IMR-90 (cell line): ENCODE measurements around the gene DEAF1. TPM values are rescaled to one million over a fixed set of nuclear protein-coding genes. Genes with fewer than 3 reads are reported as not detected.

Experiments
- ATAC-seq: fragments of 200-7000 bp; cut with Tn5 transposase; 2 replicates; pipeline ENCODE4 v1.9.1; 2020; ENCODE audit warnings: low read depth, mild to moderate bottlenecking, moderate library complexity
- BruUV-seq: library from RNA; stranded (reverse); fragments of 400-500 nt; replicated peaks from 2 replicates; lab custom pipeline; 2021; lab: Mats Ljungman, UMichigan
- CTCF ChIA-PET: fragments of 300-600 bp; formaldehyde crosslinking; extraction: SDS; loops from one replicate; lab custom pipeline; 2021; ENCODE audit warnings: antibody characterized with exemption; lab: Yijun Ruan, JAX
- POLR2A ChIA-PET: fragments of 300-600 bp; sonication (Branson Sonifier 250); formaldehyde crosslinking; loops from one replicate; lab custom pipeline; 2022; ENCODE audit warnings: antibody characterized with exemption; ENCODE audit not compliant: unreplicated experiment; lab: Charles Lee
- DNase-seq: peaks from one replicate; pipeline ENCODE4 v3.0.0; 2013
- H2AFZ ChIP-seq: replicated peaks from 2 replicates; pipeline ENCODE3; 2013; ENCODE audit warnings: low read length, mild to moderate bottlenecking; ENCODE audit not compliant: poor library complexity
- H2AK5ac ChIP-seq: 2 replicates; pipeline ENCODE4 v1.6.1; 2013; ENCODE audit warnings: low read depth, low read length, inconsistent platforms
- H2AK9ac ChIP-seq: replicated peaks from 2 replicates; pipeline ENCODE3; 2013; ENCODE audit warnings: mild to moderate bottlenecking, low read depth, low read length, moderate library complexity; ENCODE audit not compliant: poor library complexity
- H2BK120ac ChIP-seq: 2 replicates; pipeline ENCODE4 v1.6.1; 2013; ENCODE audit warnings: low read depth, low read length, inconsistent platforms
- H2BK15ac ChIP-seq: 3 replicates; pipeline ENCODE4 v1.6.1; 2013; ENCODE audit warnings: low read depth, low read length, inconsistent platforms
- H2BK20ac ChIP-seq: 2 replicates; pipeline ENCODE4 v1.6.1; 2013; ENCODE audit warnings: low read depth, mild to moderate bottlenecking, inconsistent platforms, low read length, moderate library complexity
- H2BK5ac ChIP-seq: 2 replicates; pipeline ENCODE4 v1.6.1; 2013; ENCODE audit warnings: mild to moderate bottlenecking, low read depth, low read length, inconsistent platforms; ENCODE audit not compliant: poor library complexity, severe bottlenecking
- H3K14ac ChIP-seq: replicated peaks from 2 replicates; pipeline ENCODE4 v1.6.1; 2013; ENCODE audit warnings: low read depth, low read length, inconsistent platforms
- H3K18ac ChIP-seq: 2 replicates; pipeline ENCODE4 v1.6.1; 2013; ENCODE audit warnings: low read depth, low read length, control low read depth
- H3K23ac ChIP-seq: 2 replicates; pipeline ENCODE4 v1.6.1; 2013; ENCODE audit warnings: low read depth, low read length, inconsistent platforms
- H3K27ac ChIP-seq: 2 replicates; pipeline ENCODE4 v1.5.1; 2013; ENCODE audit warnings: mild to moderate bottlenecking, control low read depth, low read length; ENCODE audit not compliant: insufficient read depth
- H3K27me3 ChIP-seq: 2 replicates; pipeline ENCODE4 v1.6.1; 2013; ENCODE audit warnings: low read length; ENCODE audit not compliant: control insufficient read depth, insufficient read depth
- H3K36me3 ChIP-seq: 2 replicates; pipeline ENCODE4 v1.6.1; 2013; ENCODE audit warnings: low read length, mixed read lengths; ENCODE audit not compliant: control insufficient read depth, insufficient read depth
- H3K4ac ChIP-seq: 2 replicates; pipeline ENCODE4 v1.6.1; 2013; ENCODE audit warnings: low read depth, low read length, inconsistent platforms
- H3K4me1 ChIP-seq: 2 replicates; pipeline ENCODE4 v1.6.1; 2013; ENCODE audit warnings: low read length, mixed read lengths; ENCODE audit not compliant: control insufficient read depth, insufficient read depth
- H3K4me2 ChIP-seq: 2 replicates; pipeline ENCODE4 v1.6.1; 2013; ENCODE audit warnings: low read depth, mild to moderate bottlenecking, control low read depth, low read length, moderate library complexity
- H3K4me3 ChIP-seq: 2 replicates; pipeline ENCODE4 v1.5.1; 2013; ENCODE audit warnings: low read depth, mild to moderate bottlenecking, control low read depth, low read length, moderate library complexity; ENCODE audit not compliant: insufficient read depth
- H3K56ac ChIP-seq: 2 replicates; pipeline ENCODE4 v1.6.1; 2013; ENCODE audit warnings: low read length, inconsistent platforms; ENCODE audit not compliant: insufficient read depth; ENCODE audit errors: extremely low read depth
- H3K79me1 ChIP-seq, 2 experiments: 2 replicates each; pipeline ENCODE4 v1.6.1; 2013; ENCODE audit warnings: low read length in 2 of 2, inconsistent platforms in 1 of 2, low read depth in 1 of 2
- H3K9ac ChIP-seq: 2 replicates; pipeline ENCODE4 v1.6.1; 2013; ENCODE audit warnings: low read depth, low read length, control low read depth
- H3K9me1 ChIP-seq: 2 replicates; pipeline ENCODE4 v1.6.1; 2013; ENCODE audit warnings: low read length, inconsistent platforms; ENCODE audit not compliant: insufficient read depth
- H3K9me3 ChIP-seq: 2 replicates; pipeline ENCODE4 v1.6.1; 2013; ENCODE audit warnings: low read length; ENCODE audit not compliant: control insufficient read depth, insufficient read depth
- H4K20me1 ChIP-seq: 2 replicates; pipeline ENCODE4 v1.6.1; 2013; ENCODE audit warnings: low read length, inconsistent platforms; ENCODE audit not compliant: insufficient read depth
- H4K5ac ChIP-seq: 2 replicates; pipeline ENCODE4 v1.6.1; 2013; ENCODE audit warnings: mild to moderate bottlenecking, low read depth, low read length, control low read depth
- H4K8ac ChIP-seq, 2 experiments: 2 replicates each; pipeline ENCODE4 v1.6.1; 2013; ENCODE audit warnings: low read depth in 2 of 2, low read length in 2 of 2, control low read depth in 1 of 2, inconsistent platforms in 1 of 2
- H4K91ac ChIP-seq: 2 replicates; pipeline ENCODE4 v1.6.1; 2013; ENCODE audit warnings: low read depth, low read length, inconsistent platforms; ENCODE audit not compliant: insufficient read depth
- BHLHE40 ChIP-seq: fragments of 150-350 bp; IDR thresholded peaks from 2 replicates; pipeline ENCODE4 v1.6.1; 2016; ENCODE audit warnings: mild to moderate bottlenecking, low read depth, low read length
- CEBPB ChIP-seq: IDR thresholded peaks from 2 replicates; pipeline ENCODE4 v1.6.1; 2012; ENCODE audit warnings: low read depth, low read length, improper control_type of control experiment
- CHD1 ChIP-seq: IDR thresholded peaks from 2 replicates; pipeline ENCODE4 v1.6.1; 2012; ENCODE audit warnings: low read depth, low read length, improper control_type of control experiment
- FOS ChIP-seq: fragments of 150-350 bp; IDR thresholded peaks from 2 replicates; pipeline ENCODE4 v1.6.1; 2016; ENCODE audit warnings: low read depth, low read length
- MAFK ChIP-seq: IDR thresholded peaks from 2 replicates; pipeline ENCODE4 v1.6.1; 2012; ENCODE audit warnings: low read depth, low read length, improper control_type of control experiment
- MAZ ChIP-seq: IDR thresholded peaks from 2 replicates; pipeline ENCODE4 v1.6.1; 2012; ENCODE audit warnings: low read depth, mild to moderate bottlenecking, low read length, improper control_type of control experiment, moderate library complexity, borderline replicate concordance
- MXI1 ChIP-seq: IDR thresholded peaks from 2 replicates; pipeline ENCODE4 v1.6.1; 2012; ENCODE audit warnings: low read depth, mild to moderate bottlenecking, low read length, moderate library complexity, borderline replicate concordance
- NFE2L2 ChIP-seq: fragments of 150-350 bp; IDR thresholded peaks from 2 replicates; pipeline ENCODE4 v1.6.1; 2016; ENCODE audit warnings: low read depth, mild to moderate bottlenecking, low read length
- POLR2A ChIP-seq: IDR thresholded peaks from 2 replicates; pipeline ENCODE4 v1.6.1; 2012; ENCODE audit warnings: mild to moderate bottlenecking, low read depth, low read length
- RAD21 ChIP-seq: IDR thresholded peaks from 2 replicates; pipeline ENCODE4 v1.6.1; 2012; ENCODE audit warnings: low read length, improper control_type of control experiment
- RCOR1 ChIP-seq: IDR thresholded peaks from 2 replicates; pipeline ENCODE4 v1.6.1; 2012; ENCODE audit warnings: mild to moderate bottlenecking, low read length, improper control_type of control experiment; ENCODE audit not compliant: insufficient replicate concordance
- RFX5 ChIP-seq: IDR thresholded peaks from 2 replicates; pipeline ENCODE4 v1.8.0; 2012; ENCODE audit warnings: low read depth, mild to moderate bottlenecking, low read length, moderate library complexity
- SMC3 ChIP-seq: fragments of 150-350 bp; IDR thresholded peaks from 2 replicates; pipeline ENCODE4 v1.6.1; 2016; ENCODE audit warnings: low read depth, mild to moderate bottlenecking, antibody characterized with exemption, low read length, moderate library complexity
- WGBS, 2 experiments: methylation state at CpG; one replicate each; pipeline versions ENCODE4 v1.1.5 to v1.1.7; 2013; ENCODE audit warnings: missing lambda C conversion rate in 2 of 2; ENCODE audit not compliant: insufficient read length in 1 of 2; ENCODE audit errors: extremely low coverage in 2 of 2; 5-methylcytosine and 5-hydroxymethylcytosine counted together
- dilution Hi-C: fragments of 300-500 bp; cut with HindIII; formaldehyde crosslinking; loops from one replicate; pipeline ENCODE4 v1.14.3; 2018; ENCODE audit warnings: low sequenced_read_pairs; ENCODE audit not compliant: unreplicated experiment
- in situ Hi-C: fragments of 300-500 bp; cut with MboI; formaldehyde crosslinking; loops from 3 replicates; pipeline ENCODE4 v1.14.3; 2019; ENCODE audit warnings: low sequenced_read_pairs, inconsistent platforms, mixed read lengths
- intact Hi-C: fragments of 100-400 bp; cut with micrococcal nuclease; formaldehyde crosslinking; loops from 2 replicates; pipeline ENCODE4 v1.10.0; 2022
- polyA plus RNA-seq, 3 experiments: library from polyadenylated mRNA; depleted of rRNA; stranded (reverse); fragments of >200 nt; gene quantifications; 2 replicates each; pipeline ENCODE4 v1.2.3, GENCODE V29; 2012; ENCODE audit warnings: low replicate concordance in 1 of 3
- total RNA-seq: library from RNA; depleted of rRNA; stranded (reverse); fragments of >200 nt; gene quantifications from 2 replicates; pipeline ENCODE4 v1.2.3, GENCODE V29; 2012
- TF ChIP-seq, protein P1 (sequence below): conservative IDR thresholded peaks from 2 replicates; pipeline ENCODE4 v1.5.1; 2012; ENCODE audit warnings: mild to moderate bottlenecking, low read depth, low read length, improper control_type of control experiment
- TF ChIP-seq, protein P2 (sequence below): fragments of 150-350 bp; IDR thresholded peaks from 2 replicates; pipeline ENCODE4 v1.6.1; 2016; ENCODE audit warnings: low read depth, mild to moderate bottlenecking, low read length, moderate library complexity, borderline replicate concordance
- TF ChIP-seq, protein P3 (sequence below): fragments of 150-350 bp; IDR thresholded peaks from 2 replicates; pipeline ENCODE4 v1.6.1; 2017; ENCODE audit warnings: mild to moderate bottlenecking, antibody characterized with exemption, low read length, low read depth

Gene DEAF1
- total and polyA plus RNA-seq, 2 of the 4 experiments (the other 2 are of a cell fraction) = 22.9 to 31.6 TPM

DNA sequence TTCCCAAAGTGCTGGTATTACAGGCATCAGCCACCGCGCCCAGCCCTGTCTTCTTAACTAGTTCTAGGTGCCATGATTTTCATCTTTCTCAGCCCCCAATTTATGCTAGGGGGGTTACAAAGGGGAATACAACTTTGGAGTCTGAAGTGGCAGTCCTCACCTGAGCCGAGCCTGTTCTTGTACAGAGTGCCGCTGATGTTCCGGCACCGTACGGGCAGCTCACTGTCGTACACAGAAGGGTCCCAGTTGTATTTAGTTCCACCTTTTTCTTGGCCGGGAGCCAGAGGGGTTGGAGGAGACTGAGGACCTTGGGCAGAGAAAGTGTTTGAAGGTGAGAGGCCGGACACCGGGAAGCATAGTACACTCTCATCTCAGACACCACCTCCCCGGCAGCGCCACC is 7.3 kb downstream of the DEAF1 start:
- no peak overlapping the region for H3K27ac ChIP-seq
- DNase-seq (no peak), ATAC-seq (no peak)
- H4K20me1 ChIP-seq = peaks cover 18% of the 10 kb centered on the region
- H3K18ac ChIP-seq = no peak overlapping the region
- ChIA-PET CTCF (interaction anchor here (0.5 kb wide), 1 partner anchor 14 kb away, joined by 4 read pairs; no protein-coding TSS in a partner anchor), POLR2A (no interaction called here)
- H2BK15ac ChIP-seq = no peak overlapping the region
- H2AK5ac ChIP-seq = no peak overlapping the region
- BruUV-seq = no TSS peak
- H2BK20ac ChIP-seq = no peak overlapping the region
- intact Hi-C loops = no loop called here
- no peak overlapping the region for H3K56ac ChIP-seq
- H3K9me3 ChIP-seq = no peaks in the 10 kb centered on the region
- H4K8ac ChIP-seq = no peak overlapping the region
- H2AFZ ChIP-seq = no peak overlapping the region
- H3K23ac ChIP-seq = no peak overlapping the region
- no peak overlapping the region for H4K91ac ChIP-seq
- no peak for TF ChIP-seq RFX5
- TF ChIP-seq MAZ = no peak
- TF ChIP-seq, protein P1, sequence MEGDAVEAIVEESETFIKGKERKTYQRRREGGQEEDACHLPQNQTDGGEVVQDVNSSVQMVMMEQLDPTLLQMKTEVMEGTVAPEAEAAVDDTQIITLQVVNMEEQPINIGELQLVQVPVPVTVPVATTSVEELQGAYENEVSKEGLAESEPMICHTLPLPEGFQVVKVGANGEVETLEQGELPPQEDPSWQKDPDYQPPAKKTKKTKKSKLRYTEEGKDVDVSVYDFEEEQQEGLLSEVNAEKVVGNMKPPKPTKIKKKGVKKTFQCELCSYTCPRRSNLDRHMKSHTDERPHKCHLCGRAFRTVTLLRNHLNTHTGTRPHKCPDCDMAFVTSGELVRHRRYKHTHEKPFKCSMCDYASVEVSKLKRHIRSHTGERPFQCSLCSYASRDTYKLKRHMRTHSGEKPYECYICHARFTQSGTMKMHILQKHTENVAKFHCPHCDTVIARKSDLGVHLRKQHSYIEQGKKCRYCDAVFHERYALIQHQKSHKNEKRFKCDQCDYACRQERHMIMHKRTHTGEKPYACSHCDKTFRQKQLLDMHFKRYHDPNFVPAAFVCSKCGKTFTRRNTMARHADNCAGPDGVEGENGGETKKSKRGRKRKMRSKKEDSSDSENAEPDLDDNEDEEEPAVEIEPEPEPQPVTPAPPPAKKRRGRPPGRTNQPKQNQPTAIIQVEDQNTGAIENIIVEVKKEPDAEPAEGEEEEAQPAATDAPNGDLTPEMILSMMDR = no peak
- TF ChIP-seq BHLHE40 = no peak
- TF ChIP-seq, protein P2, sequence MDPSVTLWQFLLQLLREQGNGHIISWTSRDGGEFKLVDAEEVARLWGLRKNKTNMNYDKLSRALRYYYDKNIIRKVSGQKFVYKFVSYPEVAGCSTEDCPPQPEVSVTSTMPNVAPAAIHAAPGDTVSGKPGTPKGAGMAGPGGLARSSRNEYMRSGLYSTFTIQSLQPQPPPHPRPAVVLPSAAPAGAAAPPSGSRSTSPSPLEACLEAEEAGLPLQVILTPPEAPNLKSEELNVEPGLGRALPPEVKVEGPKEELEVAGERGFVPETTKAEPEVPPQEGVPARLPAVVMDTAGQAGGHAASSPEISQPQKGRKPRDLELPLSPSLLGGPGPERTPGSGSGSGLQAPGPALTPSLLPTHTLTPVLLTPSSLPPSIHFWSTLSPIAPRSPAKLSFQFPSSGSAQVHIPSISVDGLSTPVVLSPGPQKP = no peak
- TF ChIP-seq RCOR1 = no peak
- TF ChIP-seq, protein P3, sequence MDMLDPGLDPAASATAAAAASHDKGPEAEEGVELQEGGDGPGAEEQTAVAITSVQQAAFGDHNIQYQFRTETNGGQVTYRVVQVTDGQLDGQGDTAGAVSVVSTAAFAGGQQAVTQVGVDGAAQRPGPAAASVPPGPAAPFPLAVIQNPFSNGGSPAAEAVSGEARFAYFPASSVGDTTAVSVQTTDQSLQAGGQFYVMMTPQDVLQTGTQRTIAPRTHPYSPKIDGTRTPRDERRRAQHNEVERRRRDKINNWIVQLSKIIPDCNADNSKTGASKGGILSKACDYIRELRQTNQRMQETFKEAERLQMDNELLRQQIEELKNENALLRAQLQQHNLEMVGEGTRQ = no peak
- no peak for TF ChIP-seq RAD21
- TF ChIP-seq MAFK = no peak
- no peak for TF ChIP-seq CHD1
- no peak for TF ChIP-seq CEBPB
- no peak for TF ChIP-seq SMC3
- no peak for TF ChIP-seq NFE2L2
- no peak for TF ChIP-seq FOS
- no peak for TF ChIP-seq MXI1
- TF ChIP-seq POLR2A = no peak
- H3K9ac ChIP-seq = no peak overlapping the region
- in situ Hi-C loops = no loop called here
- 100% methylated on average over 3 of the region's 13 CpGs; no CpG with 5 or more reads in 1 of the 2 experiments for WGBS, 2 experiments
- H3K4ac ChIP-seq = no peak overlapping the region
- H2BK5ac ChIP-seq = no peak overlapping the region
- no peaks in the 10 kb centered on the region for H3K27me3 ChIP-seq
- dilution Hi-C loops = no loop called here
- H4K5ac ChIP-seq = no peak overlapping the region
- H2BK120ac ChIP-seq = no peak overlapping the region
- H3K14ac ChIP-seq = no peak overlapping the region
- H3K4me1 ChIP-seq = no peaks in the 10 kb centered on the region
- H2AK9ac ChIP-seq = no peak overlapping the region
- peaks cover 47% of the 10 kb centered on the region for H3K36me3 ChIP-seq
- peaks cover 11 to 38% of the 10 kb centered on the region in 2 experiments for H3K79me1 ChIP-seq
- H3K4me3 ChIP-seq = no peak overlapping the region
- peaks cover 6% of the 10 kb centered on the region; the same call in 1 of the 2 replicates for H3K9me1 ChIP-seq
- H3K4me2 ChIP-seq = no peak overlapping the region
